Panc1 (cell line): ENCODE measurements around the gene VIPR2. TPM values are rescaled to one million over a fixed set of nuclear protein-coding genes. Genes with fewer than 3 reads are reported as not detected.

Experiments
- ATAC-seq: fragments of 200-7000 bp; cut with Tn5 transposase; 2 replicates; pipeline ENCODE4 v1.9.1; 2020; ENCODE audit warnings: mild to moderate bottlenecking, moderate library complexity
- BruUV-seq: library from RNA; stranded (reverse); fragments of 400-500 nt; replicated peaks from 2 replicates; lab custom pipeline; 2021; lab: Mats Ljungman, UMichigan
- CTCF ChIA-PET: fragments of 300-600 bp; sonication (Branson Sonifier 250); formaldehyde crosslinking; loops from one replicate; lab custom pipeline; 2022; ENCODE audit warnings: antibody characterized with exemption; lab: Charles Lee
- POLR2A ChIA-PET: fragments of 300-600 bp; sonication (Branson Sonifier 250); formaldehyde crosslinking; loops from one replicate; lab custom pipeline; 2022; ENCODE audit warnings: antibody characterized with exemption; lab: Charles Lee
- DNase-seq: peaks from one replicate; pipeline ENCODE4 v3.0.0-alpha.2; 2010; ENCODE audit warnings: low read depth, low spot score
- H3K27ac ChIP-seq: 2 replicates; pipeline ENCODE4 v1.5.1; 2011; ENCODE audit warnings: mild to moderate bottlenecking, low read length, inconsistent platforms
- H3K27me3 ChIP-seq: fragments of 200-500 bp; sonication (Bioruptor generic); 2 replicates; pipeline ENCODE4 v1.6.0; 2014; ENCODE audit warnings: low read length, inconsistent platforms; ENCODE audit not compliant: control insufficient read depth, insufficient read depth
- H3K36me3 ChIP-seq: fragments of 200-500 bp; sonication (Bioruptor generic); 2 replicates; pipeline ENCODE4 v1.5.1; 2014; ENCODE audit warnings: inconsistent platforms, mild to moderate bottlenecking, low read length, moderate library complexity; ENCODE audit not compliant: control insufficient read depth, insufficient read depth
- H3K4me1 ChIP-seq: 2 replicates; pipeline ENCODE4 v1.5.1; 2011; ENCODE audit warnings: inconsistent platforms, mild to moderate bottlenecking, low read length, moderate library complexity; ENCODE audit not compliant: control insufficient read depth, insufficient read depth
- H3K4me3 ChIP-seq, 2 experiments: 2 replicates each; pipeline ENCODE4 v1.5.1; 2011 to 2012; ENCODE audit warnings: low read depth in 2 of 2, low read length in 2 of 2, mild to moderate bottlenecking in 2 of 2, inconsistent platforms in 1 of 2, moderate library complexity in 1 of 2
- H3K9me3 ChIP-seq: fragments of 200-500 bp; sonication (Bioruptor generic); 2 replicates; pipeline ENCODE4 v1.5.1; 2014; ENCODE audit warnings: low read depth, mild to moderate bottlenecking, inconsistent platforms, low read length, moderate library complexity; ENCODE audit not compliant: control insufficient read depth, insufficient read depth
- CTCF ChIP-seq: fragments of 450-650 bp; IDR thresholded peaks from 2 replicates; pipeline ENCODE4 v1.5.1; 2017; ENCODE audit warnings: mild to moderate bottlenecking
- POLR2AphosphoS5 ChIP-seq: IDR thresholded peaks from 2 replicates; pipeline ENCODE4 v1.6.1; 2012; ENCODE audit warnings: mild to moderate bottlenecking, low read depth, low read length, moderate library complexity
- REST ChIP-seq, 2 experiments: IDR thresholded peaks; 2 replicates each; pipeline ENCODE4 v1.6.1; 2011 to 2012; ENCODE audit warnings: low read depth in 2 of 2, control low read depth in 1 of 2, low read length in 1 of 2, mild to moderate bottlenecking in 1 of 2, moderate library complexity in 1 of 2; ENCODE audit not compliant: insufficient read depth in 1 of 2
- SIN3A ChIP-seq: IDR thresholded peaks from 2 replicates; pipeline ENCODE4 v1.6.1; 2012; ENCODE audit warnings: low read depth, mild to moderate bottlenecking, low read length, moderate library complexity, borderline replicate concordance; ENCODE audit not compliant: insufficient read depth
- TCF7L2 ChIP-seq: IDR thresholded peaks from 2 replicates; pipeline ENCODE4 v1.6.1; 2011; ENCODE audit warnings: mild to moderate bottlenecking, low read depth, low read length, inconsistent platforms
- in situ Hi-C: cut with HindIII; loops from 2 replicates; pipeline ENCODE4 v1.10.0; 2016; ENCODE audit warnings: low sequenced_read_pairs, low pct_unique_long_range_greater_than_20kb
- intact Hi-C: fragments of 100-400 bp; cut with micrococcal nuclease; formaldehyde crosslinking; loops from one replicate; pipeline ENCODE4 v1.10.0; 2022; ENCODE audit not compliant: unreplicated experiment
- total RNA-seq: library from RNA; stranded (reverse); gene quantifications from one replicate; pipeline ENCODE4 v1.2.1, GENCODE V29; 2021; ENCODE audit not compliant: unreplicated experiment

VIPR2 gene
- total RNA-seq, 1 experiment from 2014 or later: not detected

- Histone ChIP-seq H3K27me3 (no peaks in the 10 kb centered on the region), H3K4me3 (no peak overlapping the region), H3K36me3 (no peaks in the 10 kb centered on the region), H3K27ac (no peak overlapping the region), H3K4me1 (no peaks in the 10 kb centered on the region; the same call in 1 of the 2 replicates), H3K9me3 (no peaks in the 10 kb centered on the region)
- no peak for TF ChIP-seq REST (IDR thresholded peaks at IDR 0.05; ENCODE audit: insufficient read depth in 1 of 2, low read depth in 2 of 2, low read length in 1 of 2)
- no peak for TF ChIP-seq CTCF
- TF ChIP-seq TCF7L2: no peak
- TF ChIP-seq SIN3A: no peak
- TF ChIP-seq POLR2AphosphoS5: no peak
- BruUV-seq: no TSS peak
- in situ Hi-C loops: no loop called here
- POLR2A ChIA-PET: no interaction called here
- no peak for DNase-seq
- intact Hi-C loops: no loop called here
- CTCF ChIA-PET: no interaction called here
- no peak for ATAC-seq
These were observed 109.7 kb downstream of the VIPR2 start for GRCh38 chr7:159034988-159035387.

GRCh38 chr7:159034394-159034793 lies 110.3 kb downstream of the VIPR2 start:
- in situ Hi-C loops: no loop called here
- Histone ChIP-seq H3K4me3 (no peak overlapping the region), H3K9me3 (no peaks in the 10 kb centered on the region), H3K4me1 (no peaks in the 10 kb centered on the region; the same call in 1 of the 2 replicates), H3K27ac (no peak overlapping the region), H3K36me3 (no peaks in the 10 kb centered on the region), H3K27me3 (no peaks in the 10 kb centered on the region)
- TF ChIP-seq CTCF: no peak
- no TSS peak for BruUV-seq
- intact Hi-C loops: no loop called here
- DNase-seq (no peak), ATAC-seq (no peak)
- POLR2A ChIA-PET: no interaction called here
- CTCF ChIA-PET: no interaction called here
